Measurements from ENCODE around the gene GAMT. TPM values are rescaled to one million over a fixed set of nuclear protein-coding genes. Genes with fewer than 3 reads are reported as not detected.

The GAMT gene
- total and polyA plus RNA-seq, 5 experiments from 2014 or later, result 14.0 to 33.6 (median 29.4) TPM

DNA sequence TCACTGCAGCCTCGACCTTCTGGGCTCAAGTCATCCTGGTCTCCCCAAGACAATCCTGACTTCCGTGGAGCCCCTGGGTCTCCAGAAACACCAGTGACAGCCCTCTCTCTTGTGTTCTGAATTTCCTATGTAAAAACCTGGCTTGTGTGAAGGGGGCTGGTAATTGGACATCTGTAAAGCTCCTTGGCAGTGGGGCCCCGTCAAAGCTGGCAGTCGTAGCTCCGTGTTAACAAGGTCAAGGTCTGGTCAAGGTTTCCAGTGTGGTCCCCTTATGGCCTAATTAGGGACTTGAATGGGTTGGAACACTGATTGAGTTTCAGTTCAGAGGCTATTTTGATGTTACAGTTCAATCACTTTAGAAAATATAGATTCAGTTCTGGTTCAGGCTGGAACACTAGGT is 50.5 kb downstream of the GAMT start:
- Mint-ChIP-seq H3K36me3 (no peaks in the 10 kb centered on the region), H3K27me3 (no peaks in the 10 kb centered on the region), H3K9me3 (no peaks in the 10 kb centered on the region), H3K4me1 (peaks cover 6 to 16% (median 9%) of the 10 kb centered on the region in 4 donors), H3K27ac (no peak overlapping the region), H3K4me3 (no peak overlapping the region)
- DNase-seq (no peak), ATAC-seq (no peak)
- POLR2A ChIA-PET, result no interaction called here

GRCh38 chr19:1349211-1349610 is 52.1 kb downstream of the GAMT start:
- Mint-ChIP-seq H3K4me1 (peaks cover 0 to 11% (median 8%) of the 10 kb centered on the region in 4 donors), H3K9me3 (no peaks in the 10 kb centered on the region), H3K27ac (peak overlapping the region in 1 of 10 donors; percentile 60), H3K4me3 (no peak overlapping the region), H3K27me3 (no peaks in the 10 kb centered on the region), H3K36me3 (no peaks in the 10 kb centered on the region)
- DNase-seq (no peak), ATAC-seq (no peak)
- POLR2A ChIA-PET, result interaction anchor here (0.6 to 0.9 kb wide), 2 partner anchors 39 to 80 kb away, joined by 3 to 4 read pairs; partner anchors contain the start of gene CIRBP

Other genes starting within 250 kb of the GAMT start
- 10 to 100 TPM; 69.7 to 82.4 TPM for gene SBNO2, start 227.3 kb downstream of the GAMT start, total RNA-seq
- gene SBNO2, start 227.3 kb downstream of the GAMT start, polyA plus RNA-seq, result 1 to 10 TPM in 2 of 3 donors, under 1 TPM in 1; 0.68 to 2.3 (median 1.0) TPM
- gene STK11, start 195.8 kb downstream of the GAMT start, total RNA-seq, result 10 to 100 TPM; 91.5 to 96.0 TPM
- 10 to 100 TPM; 12.3 to 43.9 (median 20.3) TPM for gene STK11, start 195.8 kb downstream of the GAMT start, polyA plus RNA-seq
- gene CBARP, start 163.5 kb downstream of the GAMT start, total RNA-seq, result not detected
- not detected for gene CBARP, start 163.5 kb downstream of the GAMT start, polyA plus RNA-seq
- 10 to 100 TPM; 83.9 to 89.0 TPM for gene ATP5F1D, start 159.8 kb downstream of the GAMT start, total RNA-seq
- gene ATP5F1D, start 159.8 kb downstream of the GAMT start, polyA plus RNA-seq, result 100 to 1,000 TPM; 214 to 264 (median 262) TPM
- gene MIDN, start 153.0 kb downstream of the GAMT start, total RNA-seq, result 10 to 100 TPM; 31.2 to 35.4 TPM
- 1 to 10 TPM; 1.1 to 8.2 (median 6.6) TPM for gene MIDN, start 153.0 kb downstream of the GAMT start, polyA plus RNA-seq
- gene CIRBP, start 132.2 kb downstream of the GAMT start, total RNA-seq, result 100 to 1,000 TPM; 565 to 579 TPM
- gene CIRBP, start 132.2 kb downstream of the GAMT start, polyA plus RNA-seq, result 100 to 1,000 TPM; 204 to 273 (median 262) TPM
- gene FAM174C, start 126.0 kb downstream of the GAMT start, total RNA-seq, result 10 to 100 TPM; 46.3 to 47.5 TPM
- 100 to 1,000 TPM in 1 of 3 donors, 10 to 100 TPM in 2; 66.7 to 104 (median 95.5) TPM for gene FAM174C, start 126.0 kb downstream of the GAMT start, polyA plus RNA-seq
- gene EFNA2, start 115.7 kb downstream of the GAMT start, total RNA-seq, result not detected
- not detected for gene EFNA2, start 115.7 kb downstream of the GAMT start, polyA plus RNA-seq
- 10 to 100 TPM; 65.3 to 74.3 TPM for gene NDUFS7, start 17.6 kb downstream of the GAMT start, total RNA-seq
- gene NDUFS7, start 17.6 kb downstream of the GAMT start, polyA plus RNA-seq, result 100 to 1,000 TPM; 211 to 233 (median 215) TPM
- 100 to 1,000 TPM; 166 TPM for gene DAZAP1, start 6.0 kb upstream of the GAMT start, total RNA-seq
- 1 to 10 TPM; 5.9 to 8.5 (median 7.5) TPM for gene DAZAP1, start 6.0 kb upstream of the GAMT start, polyA plus RNA-seq
- gene RPS15, start 36.9 kb upstream of the GAMT start, total RNA-seq, result 1,000 to 10,000 TPM; 1,886 to 1,928 TPM
- 1,000 to 10,000 TPM; 3,438 to 4,304 (median 3,489) TPM for gene RPS15, start 36.9 kb upstream of the GAMT start, polyA plus RNA-seq
- gene APC2, start 48.6 kb upstream of the GAMT start, total RNA-seq, result under 1 TPM; 0.08 to 0.29 TPM
- not detected for gene APC2, start 48.6 kb upstream of the GAMT start, polyA plus RNA-seq
- gene C19orf25, start 77.7 kb upstream of the GAMT start, total RNA-seq, result 10 to 100 TPM; 58.3 to 59.7 TPM
- 10 to 100 TPM; 31.3 to 50.3 (median 32.5) TPM for gene C19orf25, start 77.7 kb upstream of the GAMT start, polyA plus RNA-seq
- gene PCSK4, start 88.8 kb upstream of the GAMT start, total RNA-seq, result 10 to 100 TPM; 11.1 to 12.0 TPM
- 1 to 10 TPM in 2 of 3 donors, under 1 TPM in 1; 0.35 to 1.3 (median 1.2) TPM for gene PCSK4, start 88.8 kb upstream of the GAMT start, polyA plus RNA-seq
- gene REEP6, start 89.6 kb upstream of the GAMT start, total RNA-seq, result 1 to 10 TPM; 4.8 to 4.9 TPM
- gene REEP6, start 89.6 kb upstream of the GAMT start, polyA plus RNA-seq, result 1 to 10 TPM; 4.7 to 7.7 (median 6.0) TPM
- gene ADAMTSL5, start 111.5 kb upstream of the GAMT start, total RNA-seq, result 1 to 10 TPM; 2.5 to 4.5 TPM
- gene ADAMTSL5, start 111.5 kb upstream of the GAMT start, polyA plus RNA-seq, result 1 to 10 TPM in 2 of 3 donors, under 1 TPM in 1; 0.47 to 2.9 (median 1.7) TPM
- gene PLK5, start 122.5 kb upstream of the GAMT start, total RNA-seq, result not detected
- gene PLK5, start 122.5 kb upstream of the GAMT start, polyA plus RNA-seq, result not detected
- 1 to 10 TPM; 3.0 to 4.4 TPM for gene MEX3D, start 166.8 kb upstream of the GAMT start, total RNA-seq
- under 1 TPM in 1 of 3 donors, not detected in 2; 0.08 TPM for gene MEX3D, start 166.8 kb upstream of the GAMT start, polyA plus RNA-seq
- 10 to 100 TPM; 74.2 to 77.4 TPM for gene MBD3, start 191.3 kb upstream of the GAMT start, total RNA-seq
- gene MBD3, start 191.3 kb upstream of the GAMT start, polyA plus RNA-seq, result 10 to 100 TPM in 2 of 3 donors, 1 to 10 TPM in 1; 9.6 to 23.5 (median 12.8) TPM
- gene UQCR11, start 203.9 kb upstream of the GAMT start, total RNA-seq, result 100 to 1,000 TPM; 130 to 132 TPM
- gene UQCR11, start 203.9 kb upstream of the GAMT start, polyA plus RNA-seq, result 100 to 1,000 TPM; 545 to 646 (median 558) TPM

Data from naive thymus-derived CD8-positive, alpha-beta T cell (primary cell).